HepG2 (cell line): Measurements from ENCODE around the gene PPP1R1B. TPM values are rescaled to one million over a fixed set of nuclear protein-coding genes. Genes with fewer than 3 reads are reported as not detected.

ENCODE experiments used
- ATAC-seq: fragments of 200-7000 bp; cut with Tn5 transposase; 3 replicates; pipeline ENCODE4 v1.9.1; 2020; ENCODE audit warnings: mild to moderate bottlenecking, moderate library complexity
- BruUV-seq: library from RNA; stranded (reverse); fragments of 400-500 nt; replicated peaks from 2 replicates; lab custom pipeline; 2021; lab: Mats Ljungman, UMichigan
- CTCF ChIA-PET: fragments of 300-600 bp; formaldehyde crosslinking; extraction: SDS; loops from one replicate; lab custom pipeline; 2021; ENCODE audit warnings: low total read pairs, inconsistent platforms, low intra/inter-chr PET ratio; lab: Yijun Ruan, JAX
- POLR2A ChIA-PET: fragments of 350-600 bp; sonication (Branson Sonifier 250); formaldehyde crosslinking; loops from one replicate; lab custom pipeline; 2020; ENCODE audit warnings: antibody characterized with exemption, inconsistent platforms; lab: Yijun Ruan, JAX
- DNase-seq: peaks from one replicate; pipeline ENCODE4 v3.0.0-alpha.2; 2015; ENCODE audit warnings: low spot score
- FAIRE-seq: peaks from 3 replicates; lab custom pipeline; 2011; peaks lifted over from hg19 to GRCh38; lab: Jason Lieb, UNC
- H2AFZ ChIP-seq: one replicate; pipeline ENCODE4 v1.6.1; 2011; ENCODE audit warnings: low read length, inconsistent platforms
- H3K27ac ChIP-seq: fragments of 300-600 bp; 3 replicates; pipeline ENCODE4 v1.8.0; 2011; ENCODE audit warnings: mixed run types, mild to moderate bottlenecking, mixed read lengths, low read length, inconsistent platforms; ENCODE audit not compliant: insufficient read depth; ENCODE audit errors: extremely low read length
- H3K27me3 ChIP-seq, 2 experiments: fragments of 200-600 bp in 1 of 2; 2 replicates in 1 of 2; 3 replicates in 1 of 2; pipeline versions ENCODE4 v1.6.0 to v1.8.0; 2011; ENCODE audit warnings: low read length in 2 of 2, mild to moderate bottlenecking in 2 of 2, moderate library complexity in 2 of 2, inconsistent platforms in 1 of 2; ENCODE audit not compliant: insufficient read depth in 2 of 2, control insufficient read depth in 1 of 2
- H3K36me3 ChIP-seq, 2 experiments: fragments of 200-600 bp in 1 of 2; replicated peaks in 1 of 2; 2 replicates in 1 of 2; 3 replicates in 1 of 2; pipeline versions ENCODE4 v1.5.1 to v1.8.0; 2011; ENCODE audit warnings: low read length in 2 of 2, inconsistent platforms in 1 of 2; ENCODE audit not compliant: insufficient read depth in 2 of 2, control insufficient read depth in 1 of 2
- H3K4me1 ChIP-seq: 2 replicates; pipeline ENCODE4 v1.5.1; 2012; ENCODE audit warnings: low read length, inconsistent platforms; ENCODE audit not compliant: insufficient read depth
- H3K4me2 ChIP-seq: 2 replicates; pipeline ENCODE4 v1.6.0; 2011; ENCODE audit warnings: low read depth, low read length, inconsistent platforms
- H3K4me3 ChIP-seq, 3 experiments: fragments of 200-600 bp in 1 of 3; sonication (generic), shearing (Covaris generic) in 1 of 3; replicated peaks in 1 of 3; 2 replicates each; pipeline ENCODE4 v1.5.1; 2011 to 2016; ENCODE audit warnings: low read length in 3 of 3, inconsistent platforms in 2 of 3, low read depth in 2 of 3, mild to moderate bottlenecking in 2 of 3, control low read depth in 1 of 3, mixed read lengths in 1 of 3; ENCODE audit not compliant: insufficient read depth in 1 of 3
- H3K79me2 ChIP-seq: one replicate; pipeline ENCODE4 v1.6.1; 2011; ENCODE audit warnings: low read length, inconsistent platforms; ENCODE audit not compliant: insufficient read depth
- H3K9ac ChIP-seq: 2 replicates; pipeline ENCODE4 v1.6.0; 2011; ENCODE audit warnings: mild to moderate bottlenecking, low read depth, low read length, inconsistent platforms; ENCODE audit not compliant: insufficient read depth
- H3K9me3 ChIP-seq: 2 replicates; pipeline ENCODE4 v1.5.1; 2012; ENCODE audit warnings: mild to moderate bottlenecking, low read length
- H4K20me1 ChIP-seq: 2 replicates; pipeline ENCODE4 v1.6.0; 2011; ENCODE audit warnings: inconsistent platforms, mild to moderate bottlenecking, low read length, moderate library complexity; ENCODE audit not compliant: insufficient read depth
- BCL6 ChIP-seq: IDR thresholded peaks from 2 replicates; pipeline ENCODE4 v1.6.1; 2016; ENCODE audit warnings: missing genetic modification reagents, missing compliant biosample characterization
- CBX5 ChIP-seq: sonication (generic); formaldehyde crosslinking; IDR thresholded peaks from 2 replicates; pipeline ENCODE4 v1.4.0; 2020; ENCODE audit warnings: missing genetic modification reagents, borderline replicate concordance
- CENPT ChIP-seq: sonication (generic); formaldehyde crosslinking; IDR thresholded peaks from 2 replicates; pipeline ENCODE4 v1.8.0; 2022; ENCODE audit warnings: low read depth, mild to moderate bottlenecking, moderate library complexity, missing genetic modification reagents
- GABPB1 ChIP-seq: IDR thresholded peaks from 2 replicates; pipeline ENCODE4 v1.6.1; 2016; ENCODE audit warnings: mild to moderate bottlenecking, missing genetic modification reagents, moderate library complexity, missing compliant biosample characterization
- NFIB ChIP-seq: sonication (generic); formaldehyde crosslinking; IDR thresholded peaks from 2 replicates; pipeline ENCODE4 v1.9.0; 2021; ENCODE audit warnings: missing genetic modification reagents, mild to moderate bottlenecking, borderline replicate concordance
- POGZ ChIP-seq: sonication (generic); formaldehyde crosslinking; IDR thresholded peaks from 2 replicates; pipeline ENCODE4 v1.4.0; 2020; ENCODE audit warnings: mild to moderate bottlenecking, missing genetic modification reagents
- RARA ChIP-seq: IDR thresholded peaks from 2 replicates; pipeline ENCODE4 v1.6.1; 2016; ENCODE audit warnings: missing genetic modification reagents, missing compliant biosample characterization
- SALL2 ChIP-seq: sonication (generic); formaldehyde crosslinking; IDR thresholded peaks from 2 replicates; pipeline ENCODE4 v1.8.1; 2023; ENCODE audit warnings: mild to moderate bottlenecking, missing genetic modification reagents, inconsistent platforms
- SKI ChIP-seq: fragments of 450-650 bp; IDR thresholded peaks from one replicate; pipeline ENCODE4 v1.6.1; 2018; ENCODE audit warnings: mild to moderate bottlenecking; ENCODE audit not compliant: partially characterized antibody
- ZC3H13 ChIP-seq: sonication (generic); formaldehyde crosslinking; IDR thresholded peaks from 2 replicates; pipeline ENCODE4 v1.8.1; 2023; ENCODE audit warnings: mild to moderate bottlenecking, missing genetic modification reagents, moderate library complexity
- ZNF331 ChIP-seq: sonication (generic); formaldehyde crosslinking; IDR thresholded peaks from 2 replicates; pipeline ENCODE4 v1.4.0; 2020; ENCODE audit warnings: missing genetic modification reagents
- ZNF432 ChIP-seq: sonication (generic); formaldehyde crosslinking; IDR thresholded peaks from 2 replicates; pipeline ENCODE4 v1.5.0; 2020; ENCODE audit warnings: missing genetic modification reagents, mild to moderate bottlenecking, borderline replicate concordance
- ZNF550 ChIP-seq: sonication (generic); formaldehyde crosslinking; IDR thresholded peaks from 2 replicates; pipeline ENCODE4 v1.4.0; 2020; ENCODE audit warnings: mild to moderate bottlenecking, missing genetic modification reagents, borderline replicate concordance
- ZNF775 ChIP-seq: sonication (generic); formaldehyde crosslinking; IDR thresholded peaks from 2 replicates; pipeline ENCODE4 v1.4.0; 2020; ENCODE audit warnings: missing genetic modification reagents, mild to moderate bottlenecking, moderate library complexity, borderline replicate concordance
- ZSCAN12 ChIP-seq: sonication (generic); formaldehyde crosslinking; IDR thresholded peaks from 2 replicates; pipeline ENCODE4 v1.9.0; 2021; ENCODE audit warnings: mild to moderate bottlenecking, missing genetic modification reagents
- ZSCAN25 ChIP-seq: sonication (generic); formaldehyde crosslinking; IDR thresholded peaks from 2 replicates; pipeline ENCODE4 v1.8.0; 2022; ENCODE audit warnings: mild to moderate bottlenecking, missing genetic modification reagents
- ZZZ3 ChIP-seq: sonication (generic); formaldehyde crosslinking; IDR thresholded peaks from 2 replicates; pipeline ENCODE4 v1.4.0; 2020; ENCODE audit warnings: missing genetic modification reagents, mild to moderate bottlenecking, borderline replicate concordance
- WGBS: methylation state at CpG from one replicate; pipeline ENCODE4 v1.1.6; 2017; ENCODE audit warnings: low lambda C conversion rate; 5-methylcytosine and 5-hydroxymethylcytosine counted together
- in situ Hi-C: cut with HindIII; loops from 2 replicates; pipeline ENCODE4 v1.10.0; 2017; ENCODE audit warnings: low pct_unique_long_range_greater_than_20kb; ENCODE audit not compliant: extremely low pct_ligation_motif_present
- intact Hi-C: fragments of 100-400 bp; cut with micrococcal nuclease; formaldehyde crosslinking; loops from one replicate; pipeline ENCODE4 v1.10.0; 2022; ENCODE audit not compliant: unreplicated experiment
- polyA plus RNA-seq, 8 experiments: library from polyadenylated mRNA; depleted of rRNA in 3 of 8; stranded (reverse) in 7 of 8; unstranded in 1 of 8; fragments of >200 nt; fragmentation: Illumina TruSeq in 4 of 8; extraction: Trizol in 4 of 8; gene quantifications; 2 replicates each; pipeline versions ENCODE4 v1.2.1 to v1.2.3, GENCODE V29; 2011 to 2016; ENCODE audit warnings: low read depth in 4 of 8, missing spikeins in 1 of 8, mixed read lengths in 1 of 8; ENCODE audit not compliant: insufficient read depth in 1 of 8
- total RNA-seq, 5 experiments: library from RNA; depleted of rRNA; stranded (reverse); fragments of >200 nt; fragmentation: Illumina TruSeq; extraction: Trizol; gene quantifications; 2 replicates each; pipeline ENCODE4 v1.2.3, GENCODE V29; 2016; ENCODE audit warnings: low read depth in 1 of 5
- TF ChIP-seq, protein P1 (sequence below): sonication (generic); formaldehyde crosslinking; IDR thresholded peaks from 2 replicates; pipeline ENCODE4 v1.4.0; 2020; ENCODE audit warnings: missing genetic modification reagents
- TF ChIP-seq, protein P2 (sequence below): sonication (generic); formaldehyde crosslinking; IDR thresholded peaks from 2 replicates; pipeline ENCODE4 v1.5.0; 2020; ENCODE audit warnings: missing genetic modification reagents

PPP1R1B gene
- total and polyA plus RNA-seq, 2 of the 13 experiments (the other 11 are each of a cell fraction or from before 2014, with no cell fraction given) = 0.08 TPM; not detected in 1

GRCh38 chr17:39618956-39619785 lies 7.6 kb upstream of the PPP1R1B start:
- Histone ChIP-seq H3K36me3 (no peaks in the 10 kb centered on the region), H3K9ac (no peak overlapping the region), H3K4me2 (peak overlapping the region; percentile 92), H3K4me3 (peak overlapping the region in 1 of 3 experiments; percentile 65; a peak in 1 of 6 replicates), H4K20me1 (no peaks in the 10 kb centered on the region), H3K9me3 (no peaks in the 10 kb centered on the region), H3K79me2 (no peaks in the 10 kb centered on the region), H2AFZ (no peak overlapping the region), H3K27me3 (peaks cover 5 to 54% of the 10 kb centered on the region in 2 experiments), H3K27ac (no peak overlapping the region), H3K4me1 (peaks cover 34% of the 10 kb centered on the region)
- intact Hi-C loops = no loop called here
- CTCF ChIA-PET = interaction anchor here (1.2 to 4.7 kb wide), 2 partner anchors 52 to 135 kb away, joined by 6 to 136 read pairs; partner anchors contain the start of gene PNMT
- DNase-seq (peak; percentile 29), FAIRE-seq (no peak), ATAC-seq (no peak)
- in situ Hi-C loops = no loop called here
- no TSS peak for BruUV-seq
- 21% methylated on average over 12 of the region's 13 CpGs for WGBS
- POLR2A ChIA-PET = interaction anchor here (0.6 to 1.5 kb wide), 5 partner anchors 18 to 136 kb away, joined by 3 to 5 read pairs (median 5); no protein-coding TSS in a partner anchor
- TF ChIP-seq ZSCAN12 (no peak), BCL6 (CRISPR knock-in tag) (no peak), RARA (no peak), CBX5 (CRISPR knock-in tag) (no peak; the same call in 1 of the 2 replicates), CENPT (CRISPR knock-in tag) (no peak), GABPB1 (no peak), NFIB (CRISPR knock-in tag) (no peak), SALL2 (CRISPR knock-in tag) (no peak), ZNF775 (CRISPR knock-in tag) (no peak), ZC3H13 (CRISPR knock-in tag) (no peak), ZNF550 (CRISPR knock-in tag) (no peak), ZNF331 (CRISPR knock-in tag) (0 out of 2 replicates have a peak, but pooled peaks have one; percentile 12), SKI (no peak), ZZZ3 (CRISPR knock-in tag) (no peak), POGZ (CRISPR knock-in tag) (no peak), ZNF432 (CRISPR knock-in tag) (no peak), ZSCAN25 (0 out of 2 replicates have a peak, but pooled peaks have one; percentile 38)
- TF ChIP-seq, protein P1, sequence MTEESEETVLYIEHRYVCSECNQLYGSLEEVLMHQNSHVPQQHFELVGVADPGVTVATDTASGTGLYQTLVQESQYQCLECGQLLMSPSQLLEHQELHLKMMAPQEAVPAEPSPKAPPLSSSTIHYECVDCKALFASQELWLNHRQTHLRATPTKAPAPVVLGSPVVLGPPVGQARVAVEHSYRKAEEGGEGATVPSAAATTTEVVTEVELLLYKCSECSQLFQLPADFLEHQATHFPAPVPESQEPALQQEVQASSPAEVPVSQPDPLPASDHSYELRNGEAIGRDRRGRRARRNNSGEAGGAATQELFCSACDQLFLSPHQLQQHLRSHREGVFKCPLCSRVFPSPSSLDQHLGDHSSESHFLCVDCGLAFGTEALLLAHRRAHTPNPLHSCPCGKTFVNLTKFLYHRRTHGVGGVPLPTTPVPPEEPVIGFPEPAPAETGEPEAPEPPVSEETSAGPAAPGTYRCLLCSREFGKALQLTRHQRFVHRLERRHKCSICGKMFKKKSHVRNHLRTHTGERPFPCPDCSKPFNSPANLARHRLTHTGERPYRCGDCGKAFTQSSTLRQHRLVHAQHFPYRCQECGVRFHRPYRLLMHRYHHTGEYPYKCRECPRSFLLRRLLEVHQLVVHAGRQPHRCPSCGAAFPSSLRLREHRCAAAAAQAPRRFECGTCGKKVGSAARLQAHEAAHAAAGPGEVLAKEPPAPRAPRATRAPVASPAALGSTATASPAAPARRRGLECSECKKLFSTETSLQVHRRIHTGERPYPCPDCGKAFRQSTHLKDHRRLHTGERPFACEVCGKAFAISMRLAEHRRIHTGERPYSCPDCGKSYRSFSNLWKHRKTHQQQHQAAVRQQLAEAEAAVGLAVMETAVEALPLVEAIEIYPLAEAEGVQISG = 0 out of 2 replicates have a peak, but pooled peaks have one; percentile 13
- TF ChIP-seq, protein P2, sequence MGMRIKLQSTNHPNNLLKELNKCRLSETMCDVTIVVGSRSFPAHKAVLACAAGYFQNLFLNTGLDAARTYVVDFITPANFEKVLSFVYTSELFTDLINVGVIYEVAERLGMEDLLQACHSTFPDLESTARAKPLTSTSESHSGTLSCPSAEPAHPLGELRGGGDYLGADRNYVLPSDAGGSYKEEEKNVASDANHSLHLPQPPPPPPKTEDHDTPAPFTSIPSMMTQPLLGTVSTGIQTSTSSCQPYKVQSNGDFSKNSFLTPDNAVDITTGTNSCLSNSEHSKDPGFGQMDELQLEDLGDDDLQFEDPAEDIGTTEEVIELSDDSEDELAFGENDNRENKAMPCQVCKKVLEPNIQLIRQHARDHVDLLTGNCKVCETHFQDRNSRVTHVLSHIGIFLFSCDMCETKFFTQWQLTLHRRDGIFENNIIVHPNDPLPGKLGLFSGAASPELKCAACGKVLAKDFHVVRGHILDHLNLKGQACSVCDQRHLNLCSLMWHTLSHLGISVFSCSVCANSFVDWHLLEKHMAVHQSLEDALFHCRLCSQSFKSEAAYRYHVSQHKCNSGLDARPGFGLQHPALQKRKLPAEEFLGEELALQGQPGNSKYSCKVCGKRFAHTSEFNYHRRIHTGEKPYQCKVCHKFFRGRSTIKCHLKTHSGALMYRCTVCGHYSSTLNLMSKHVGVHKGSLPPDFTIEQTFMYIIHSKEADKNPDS (CRISPR knock-in tag) = no peak
